GM21528 (cell line): ENCODE data around the gene CYP46A1.
"Not testable (repeated sequence)": the region's sequence is repeated elsewhere in the genome, so short reads cannot be mapped to it uniquely, and the experiment has no call there.

Source experiments
- ATAC-seq: cut with Tn5 transposase; IDR thresholded peaks from one replicate; pipeline ENCODE4 v1.9.1; 2021; ENCODE audit warnings: mild to moderate bottlenecking, moderate library complexity; ENCODE audit not compliant: unreplicated experiment, low FRiP score

CYP46A1 gene

DNA sequence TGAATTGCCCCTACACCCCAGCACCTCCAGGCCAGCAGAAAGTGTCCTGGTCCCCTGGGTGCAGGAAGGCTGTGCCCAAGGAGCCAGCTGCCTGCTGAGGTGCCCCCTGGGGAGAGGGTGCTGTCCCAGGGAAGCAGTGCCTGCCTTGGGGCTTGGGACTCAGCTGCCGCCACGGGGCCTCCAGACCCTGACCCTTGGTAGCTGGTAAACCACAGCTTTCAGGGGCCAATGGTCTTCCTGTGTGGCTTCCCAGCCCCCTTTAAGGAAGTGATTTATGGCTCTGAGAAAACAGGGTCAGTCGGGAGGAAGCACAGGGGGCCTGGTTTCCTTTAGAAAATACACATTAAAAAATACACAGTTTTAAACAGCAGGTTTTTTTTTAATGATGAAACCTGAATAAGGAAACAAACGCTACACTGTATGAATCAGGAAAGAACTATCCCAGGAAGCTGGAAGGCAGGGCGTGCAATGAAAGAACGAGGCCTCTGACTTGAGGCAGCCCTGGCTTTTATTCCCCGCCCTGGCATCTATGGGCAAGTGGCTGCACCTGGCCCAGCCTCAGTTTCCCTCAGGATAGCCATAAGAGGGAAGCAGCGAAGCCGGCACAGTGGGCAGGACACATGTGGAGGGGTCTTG is 68.5 kb downstream of the CYP46A1 start:
- no peak for ATAC-seq

DNA sequence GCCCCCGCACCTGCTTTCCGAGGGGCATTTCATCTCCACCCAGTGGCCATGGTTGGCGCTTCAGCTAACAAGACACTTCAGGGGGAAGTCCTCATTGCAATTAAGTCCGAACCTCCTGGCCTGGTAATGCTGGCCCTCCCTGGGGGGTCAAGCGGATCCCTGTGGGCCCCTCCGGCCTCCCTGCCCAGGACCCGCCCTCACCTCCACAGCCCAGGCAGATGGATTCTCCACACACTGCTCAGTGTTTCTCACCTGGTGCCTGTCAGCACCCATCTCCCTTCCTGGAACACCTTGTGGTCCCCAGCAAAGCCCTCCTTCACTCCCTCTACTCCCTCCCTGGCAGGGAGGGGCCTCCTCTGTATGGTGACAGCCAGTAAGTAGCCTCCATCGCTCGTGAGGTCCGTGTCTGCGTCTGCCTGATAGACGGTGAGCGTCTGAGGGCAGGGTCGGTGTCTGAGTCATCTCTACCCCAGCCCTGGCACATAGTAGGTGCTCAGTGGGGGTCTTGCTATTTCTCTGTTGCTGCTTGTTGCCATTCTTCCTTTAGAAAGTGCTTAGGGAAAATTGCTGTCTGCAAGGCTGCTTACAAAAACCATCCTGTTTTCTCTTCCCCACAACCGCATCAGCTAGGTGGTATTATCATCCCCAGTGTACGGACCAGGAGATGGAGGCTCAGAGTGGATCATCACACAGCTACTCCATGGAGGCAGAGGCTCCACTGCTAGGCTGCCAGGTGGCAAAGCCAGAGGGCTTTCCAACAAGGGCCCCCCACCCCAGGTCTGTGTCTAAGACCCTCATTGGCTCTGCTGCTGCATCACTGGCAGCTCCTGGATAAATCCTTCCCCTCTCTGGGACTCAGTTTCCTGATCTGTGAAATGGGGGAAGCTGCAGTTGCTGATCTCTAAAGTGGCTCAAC is 69.4 kb downstream of the CYP46A1 start:
- ATAC-seq: no peak

GRCh38 chr14:99754141-99755067 is 70.3 kb downstream of the CYP46A1 start:
- no peak for ATAC-seq

- ATAC-seq: no peak
Observed at GRCh38 chr14:99755068-99755405, 70.9 kb downstream of the CYP46A1 start.

- ATAC-seq: no peak
Observed at GRCh38 chr14:99755629-99756603, 71.8 kb downstream of the CYP46A1 start.

GRCh38 chr14:99756796-99757195 is 72.7 kb downstream of the CYP46A1 start:
- ATAC-seq: no peak

DNA sequence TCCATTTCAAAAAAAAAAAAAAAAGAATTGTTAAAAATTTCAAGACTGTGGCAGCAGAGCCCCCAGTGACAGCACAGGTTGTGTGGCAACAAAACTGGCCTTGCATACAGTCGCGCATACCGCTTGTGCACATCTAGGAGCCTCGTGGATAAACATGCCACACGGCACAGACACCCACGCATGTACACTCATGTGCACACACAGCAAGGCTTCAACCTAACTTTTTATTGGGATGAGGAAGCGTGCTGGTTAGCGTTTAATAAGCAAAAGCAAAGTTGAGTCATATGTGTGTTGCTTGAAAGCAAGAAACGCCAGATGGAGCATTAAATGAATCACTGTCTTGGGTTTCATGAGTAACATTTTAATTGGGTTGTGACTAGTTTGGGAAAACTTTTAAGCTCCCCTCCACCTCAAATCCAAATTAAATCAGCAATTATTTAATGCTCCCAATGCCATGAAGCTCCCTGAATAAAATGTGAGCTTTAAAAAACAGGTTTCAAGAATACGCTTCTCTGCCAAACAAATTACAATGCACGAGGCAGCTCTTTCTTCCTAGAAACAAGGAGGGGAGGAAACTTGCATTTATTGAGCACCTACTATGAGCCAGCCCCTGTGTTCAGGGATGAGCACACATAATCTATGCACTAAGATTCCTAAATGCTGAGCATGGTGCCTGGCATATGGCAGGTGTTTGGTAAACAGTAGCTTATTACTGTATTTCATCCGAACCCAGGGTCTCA is 73.4 kb downstream of the CYP46A1 start:
- ATAC-seq: no peak

GRCh38 chr14:99758121-99758821 is 74.2 kb downstream of the CYP46A1 start:
- no peak for ATAC-seq

GRCh38 chr14:99758872-99759545 is 74.9 kb downstream of the CYP46A1 start:
- no peak for ATAC-seq

DNA sequence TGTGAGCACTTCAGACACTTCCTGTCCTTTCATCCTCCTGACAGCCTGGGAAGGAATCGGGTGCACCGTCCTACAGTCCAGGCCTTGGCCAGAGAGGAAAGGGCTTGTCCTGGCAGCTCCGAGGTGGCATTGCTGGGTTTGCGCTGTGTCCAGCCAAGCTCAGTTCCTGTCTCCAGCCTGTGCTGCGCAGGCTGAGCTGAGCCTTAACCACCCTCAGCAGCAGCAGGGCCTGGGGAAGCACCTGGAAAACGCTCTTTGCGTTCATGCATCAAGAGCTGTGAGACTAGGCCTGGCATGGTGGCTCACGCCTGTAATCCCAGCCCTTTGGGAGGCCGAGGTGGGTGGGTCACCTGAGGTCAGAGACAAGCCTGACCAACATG is 75.4 kb downstream of the CYP46A1 start:
- ATAC-seq: no peak

DNA sequence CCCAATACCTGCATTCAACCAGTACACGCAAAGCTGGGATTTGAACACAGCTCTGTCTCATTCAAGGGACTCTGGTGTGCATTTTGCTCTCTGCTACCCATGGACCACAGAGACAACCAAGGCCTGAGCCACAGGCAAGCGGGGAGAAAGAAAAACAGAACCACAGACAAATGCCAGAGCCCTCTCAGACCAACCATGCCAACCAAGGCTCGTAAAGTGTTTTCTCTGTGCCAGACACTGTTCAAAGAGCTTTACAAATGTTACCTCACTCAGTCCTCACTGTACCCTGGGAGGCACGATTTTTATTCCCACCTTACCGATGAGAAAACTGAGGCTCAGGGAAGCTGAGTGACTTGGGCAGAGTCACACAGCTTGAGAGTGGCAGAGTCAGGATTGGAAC is 76.7 kb downstream of the CYP46A1 start:
- no peak for ATAC-seq

DNA sequence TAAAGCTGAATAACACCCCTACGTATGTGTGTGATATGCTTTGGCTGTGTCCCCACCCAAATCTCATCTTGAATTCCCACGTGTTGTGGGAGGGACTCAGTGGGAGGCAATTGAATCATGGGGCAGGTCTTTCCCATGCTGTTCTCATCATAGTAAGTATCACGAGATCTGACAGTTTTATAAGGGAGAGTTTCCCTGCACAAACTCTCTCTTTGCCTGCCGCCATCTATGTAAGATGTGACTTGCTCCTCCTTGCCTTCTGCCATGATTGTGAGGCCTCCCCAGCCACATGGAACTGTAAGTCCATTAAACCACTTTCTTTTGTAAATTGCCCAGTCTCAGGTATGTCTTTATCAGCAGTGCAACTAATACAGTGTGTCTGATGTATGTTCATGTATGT is 78.8 kb downstream of the CYP46A1 start:
- ATAC-seq: not testable (repeated sequence)

- ATAC-seq: no peak
Observed at GRCh38 chr14:99763527-99764221, 79.6 kb downstream of the CYP46A1 start.

DNA sequence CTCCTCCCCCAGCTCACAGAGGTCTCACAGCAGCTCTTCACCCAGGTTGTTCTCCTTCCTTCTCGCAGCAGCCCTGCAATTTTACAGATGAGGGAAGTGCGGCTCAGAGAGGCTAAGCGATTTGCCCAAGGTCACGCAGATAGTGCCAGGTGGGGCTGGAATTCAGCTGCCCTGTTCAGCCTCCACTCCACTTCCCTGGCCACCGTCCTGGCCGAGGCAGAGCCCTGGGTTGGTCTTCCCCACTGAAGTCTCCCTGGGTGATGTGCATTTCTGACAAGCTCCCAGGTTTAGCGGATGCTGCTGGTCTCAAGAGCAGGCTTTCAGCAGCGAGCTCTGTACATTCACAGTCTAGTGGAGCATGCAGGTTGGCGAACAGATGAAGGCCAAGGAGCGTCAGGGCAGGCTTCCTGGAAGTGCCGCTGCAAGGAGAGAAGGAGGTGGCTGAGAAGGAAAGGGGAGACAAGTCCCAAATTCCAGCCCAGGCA is 80.2 kb downstream of the CYP46A1 start:
- no peak for ATAC-seq

DNA sequence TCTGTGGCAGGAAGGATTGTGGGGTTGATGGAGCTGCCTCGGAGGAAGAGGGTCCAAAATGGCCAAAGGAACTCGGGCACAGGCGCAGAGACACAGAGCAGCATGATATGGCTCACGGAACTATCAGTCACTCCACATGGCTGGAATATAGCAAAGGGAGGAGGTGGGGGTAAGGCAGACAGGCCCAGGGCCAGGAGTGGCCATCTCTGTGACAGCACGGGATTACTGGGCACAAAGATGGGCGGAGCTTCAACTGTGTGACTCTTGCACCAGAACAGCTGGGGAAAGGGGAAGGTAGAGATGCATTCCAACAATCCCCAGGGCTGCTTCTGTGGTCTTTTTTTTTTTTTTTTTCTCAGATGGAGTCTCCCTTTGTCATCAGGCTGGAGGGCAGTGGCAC is 84.3 kb downstream of the CYP46A1 start:
- no peak for ATAC-seq

- ATAC-seq: no peak
Observed at GRCh38 chr14:99769123-99769522, 85.0 kb downstream of the CYP46A1 start.

DNA sequence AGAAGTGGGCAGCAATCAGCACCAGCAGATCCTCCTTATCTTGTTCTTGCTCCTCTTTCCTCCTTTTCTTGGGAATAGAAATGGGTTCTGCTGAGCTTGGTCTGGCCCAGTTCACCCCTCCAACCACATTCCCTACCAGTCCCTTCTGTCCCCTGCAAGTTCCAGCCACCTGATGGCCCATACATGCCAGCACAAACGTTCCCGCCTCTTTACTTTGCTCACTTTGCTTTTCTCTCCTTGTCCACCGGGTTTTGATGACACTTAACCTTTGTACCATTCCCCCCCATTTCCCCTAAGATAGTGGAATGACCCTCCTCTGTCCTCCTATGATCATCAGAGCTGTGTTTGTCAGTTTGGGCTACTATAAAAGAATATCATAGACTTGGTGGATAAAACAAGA is 85.7 kb downstream of the CYP46A1 start:
- no peak for ATAC-seq
